Breast epithelium (tissue), 3 donors: ENCODE results near the gene EPHA6.
"Not testable (repeated sequence)": the region's sequence is repeated elsewhere in the genome, so short reads cannot be mapped to it uniquely, and the experiment has no call there.

Source experiments
- CTCF ChIP-seq, 3 donors: fragments of 450-650 bp; IDR thresholded peaks; one replicate each; pipeline ENCODE4 v1.5.1; 2016 to 2017; ENCODE audit warnings: antibody characterized with exemption in 3 of 3, mild to moderate bottlenecking in 3 of 3, moderate library complexity in 3 of 3
- POLR2A ChIP-seq: fragments of 450-650 bp; IDR thresholded peaks from one replicate; pipeline ENCODE4 v1.6.1; 2016; ENCODE audit warnings: antibody characterized with exemption, mild to moderate bottlenecking, moderate library complexity
- POLR2AphosphoS5 ChIP-seq, 3 donors: sonication (generic); formaldehyde crosslinking; IDR thresholded peaks; one replicate each; pipeline ENCODE4 v1.6.1; 2017; ENCODE audit warnings: antibody characterized with exemption in 3 of 3

GRCh38 chr3:97276879-97277550 lies 462.6 kb downstream of the EPHA6 start:
- TF ChIP-seq CTCF (IDR thresholded peaks at IDR 0.05); POLR2A; POLR2AphosphoS5 (IDR thresholded peaks at IDR 0.05): not testable (repeated sequence)
